Thoracic aorta endothelial cell (primary cell): ENCODE results near the gene PPARG. TPM values are rescaled to one million over a fixed set of nuclear protein-coding genes. Genes with fewer than 3 reads are reported as not detected.

Experiments used
- small RNA-seq: library from RNA; depleted of rRNA; stranded (forward); fragments of <200 nt; gene quantifications from one replicate; pipeline ENCODE3, GENCODE V24; 2012
- total RNA-seq: library from RNA; depleted of rRNA; stranded (reverse); fragments of >200 nt; gene quantifications from 2 replicates; pipeline ENCODE4 v1.2.3, GENCODE V29; 2012

PPARG gene
- total RNA-seq = 5.5 and 6.0 TPM in 2 replicates

GRCh38 chr3:12288182-12289129 lies at the start of gene PPARG:
Gene PPARG (plus strand): TSS chr3:12289070. CDS start chr3:12379712, 90,642 bp downstream.

Small RNA genes lying within 50 kb of the gene (small RNA-seq; reads per million reads assigned to genes)
- not detected for gene AC091492.1

Other genes with a start within 250 kb of the PPARG start
- 0.14 TPM in 1 of 2 replicates, not detected in the other for gene TIMP4, start 130.2 kb upstream of the PPARG start, total RNA-seq
- 16.6 and 23.3 TPM in 2 replicates for gene TSEN2, start 195.4 kb downstream of the PPARG start, total RNA-seq